Fibroblast of skin of back (primary cell): ENCODE data around the gene NAPSA.
"Not testable (repeated sequence)": the region's sequence is repeated elsewhere in the genome, so short reads cannot be mapped to it uniquely, and the experiment has no call there.

ENCODE experiments used
- DNase-seq: peaks from one replicate; pipeline ENCODE4 v3.0.0-alpha.2; 2013

The NAPSA gene

GRCh38 chr19:50358483-50359327, 6.7 kb downstream of the NAPSA start:
- DNase-seq = peak; percentile 41

- peak; percentile 72 for DNase-seq
Observed at GRCh38 chr19:50357178-50358100, 8.0 kb downstream of the NAPSA start.

GRCh38 chr19:50356691-50357177, 8.7 kb downstream of the NAPSA start:
- no peak for DNase-seq

GRCh38 chr19:50353487-50353880, 12.0 kb downstream of the NAPSA start:
- not testable (repeated sequence) for DNase-seq

GRCh38 chr19:50352242-50352641, 13.2 kb downstream of the NAPSA start:
- no peak for DNase-seq

GRCh38 chr19:50349277-50350057, 16.0 kb downstream of the NAPSA start:
- no peak for DNase-seq

- not testable (repeated sequence) for DNase-seq
Observed at GRCh38 chr19:50347089-50347581, 18.3 kb downstream of the NAPSA start.

- DNase-seq = no peak
Observed at GRCh38 chr19:50344661-50345318, 20.6 kb downstream of the NAPSA start.

- DNase-seq = no peak
Observed at GRCh38 chr19:50341091-50341564, 24.3 kb downstream of the NAPSA start.

GRCh38 chr19:50340331-50340730, 25.1 kb downstream of the NAPSA start:
- no peak for DNase-seq

- not testable (repeated sequence) for DNase-seq
Observed at GRCh38 chr19:50337031-50337430, 28.4 kb downstream of the NAPSA start.

- DNase-seq = no peak
Observed at GRCh38 chr19:50334741-50335421, 30.6 kb downstream of the NAPSA start.

GRCh38 chr19:50333737-50334617, 31.5 kb downstream of the NAPSA start:
- no peak for DNase-seq

GRCh38 chr19:50333235-50333736, 32.2 kb downstream of the NAPSA start:
- peak; percentile 80 for DNase-seq

- no peak for DNase-seq
Observed at GRCh38 chr19:50332244-50333038, 33.0 kb downstream of the NAPSA start.

GRCh38 chr19:50331994-50332243, 33.5 kb downstream of the NAPSA start:
- DNase-seq = no peak

GRCh38 chr19:50331221-50331993, 34.0 kb downstream of the NAPSA start:
- no peak for DNase-seq

- DNase-seq = peak; percentile 15
Observed at GRCh38 chr19:50330365-50331078, 34.9 kb downstream of the NAPSA start.
